ENCODE data around the gene PRR20A. TPM values are rescaled to one million over a fixed set of nuclear protein-coding genes. Genes with fewer than 3 reads are reported as not detected.

The PRR20A gene
- total and polyA plus RNA-seq, 2 of the 4 experiments (the other 2 are of a cell fraction): not detected

GRCh38 chr13:57191667-57192066 lies 50.9 kb downstream of the PRR20A start:
- Histone ChIP-seq H3K36me3 (ENCODE audit: control insufficient read depth, insufficient read depth, low read length) (no peaks in the 10 kb centered on the region), H3K4ac (ENCODE audit: low read depth, low read length) (no peak overlapping the region), H2BK120ac (ENCODE audit: low read depth, low read length) (no peak overlapping the region), H3K4me1 (ENCODE audit: control insufficient read depth, insufficient read depth, low read length) (no peaks in the 10 kb centered on the region), H2BK5ac (ENCODE audit: low read depth, low read length, poor library complexity, severe bottlenecking) (no peak overlapping the region), H3K18ac (ENCODE audit: low read depth, low read length) (no peak overlapping the region), H4K8ac (ENCODE audit: low read depth in 2 of 2, low read length in 2 of 2) (no peak overlapping the region), H4K20me1 (ENCODE audit: insufficient read depth, low read length) (no peaks in the 10 kb centered on the region), H3K14ac (replicated peaks; ENCODE audit: low read depth, low read length) (no peak overlapping the region), H3K4me3 (ENCODE audit: insufficient read depth, low read depth, low read length) (no peak overlapping the region), H2BK20ac (ENCODE audit: low read depth, low read length) (no peak overlapping the region), H3K9me3 (ENCODE audit: control insufficient read depth, insufficient read depth, low read length) (no peaks in the 10 kb centered on the region), H2BK15ac (ENCODE audit: low read depth, low read length) (no peak overlapping the region), H3K4me2 (ENCODE audit: low read depth, low read length) (no peak overlapping the region), H2AK9ac (replicated peaks; ENCODE audit: low read depth, low read length, poor library complexity) (no peak overlapping the region), H4K5ac (ENCODE audit: low read depth, low read length) (no peak overlapping the region), H3K79me1 (ENCODE audit: low read depth in 1 of 2, low read length in 2 of 2) (no peaks in the 10 kb centered on the region), H2AFZ (replicated peaks; ENCODE audit: low read length, poor library complexity) (no peak overlapping the region), H2AK5ac (ENCODE audit: low read depth, low read length) (no peak overlapping the region), H3K9ac (ENCODE audit: low read depth, low read length) (no peak overlapping the region), H3K27ac (ENCODE audit: insufficient read depth, low read length) (no peak overlapping the region), H3K23ac (ENCODE audit: low read depth, low read length) (no peak overlapping the region), H3K27me3 (ENCODE audit: control insufficient read depth, insufficient read depth, low read length) (no peaks in the 10 kb centered on the region), H3K56ac (ENCODE audit: extremely low read depth, insufficient read depth, low read length) (no peak overlapping the region), H3K9me1 (ENCODE audit: insufficient read depth, low read length) (no peaks in the 10 kb centered on the region), H4K91ac (ENCODE audit: insufficient read depth, low read depth, low read length) (no peak overlapping the region)
- ATAC-seq (ENCODE audit: low read depth) (no peak), DNase-seq (no peak)
- ChIA-PET CTCF (no interaction called here), POLR2A (ENCODE audit: unreplicated experiment) (no interaction called here)
- intact Hi-C loops (cut with micrococcal nuclease): no loop called here
- in situ Hi-C loops (cut with MboI; ENCODE audit: low sequenced_read_pairs): no loop called here
- BruUV-seq (replicated peaks): no TSS peak
- TF ChIP-seq RCOR1 (IDR thresholded peaks at IDR 0.05; ENCODE audit: insufficient replicate concordance, low read length) (no peak), CHD1 (IDR thresholded peaks at IDR 0.05; ENCODE audit: low read depth, low read length) (no peak), USF2 (IDR thresholded peaks at IDR 0.05; ENCODE audit: low read depth, low read length) (no peak), RAD21 (IDR thresholded peaks at IDR 0.05; ENCODE audit: low read length) (no peak), RFX5 (IDR thresholded peaks at IDR 0.05; ENCODE audit: low read depth, low read length) (no peak), ELK1 (IDR thresholded peaks at IDR 0.05; ENCODE audit: borderline replicate concordance, low read depth, low read length) (no peak), MAFK (IDR thresholded peaks at IDR 0.05; ENCODE audit: low read depth, low read length) (no peak), CEBPB (IDR thresholded peaks at IDR 0.05; ENCODE audit: low read depth, low read length) (no peak)
- WGBS, 2 experiments (ENCODE audit: extremely low coverage in 2 of 2, insufficient read length in 1 of 2): no CpG with 5 or more reads among the region's 1 CpG
- dilution Hi-C loops (cut with HindIII; ENCODE audit: low sequenced_read_pairs, unreplicated experiment): no loop called here

Small RNA genes within 50 kb of the gene (microRNA-seq; reads per million reads assigned to microRNA genes)
- gene PRR20FP (ENCODE audit: insufficient read depth, insufficient read length): not detected

Small RNA genes within 50 kb of the gene (small RNA-seq; reads per million reads assigned to genes)
- 0 reads per million in 5 experiments for gene PRR20FP

Other genes with a start within 250 kb of the PRR20A start
- not detected in 2 replicates for gene PRR20B, start 6.6 kb downstream of the PRR20A start, total RNA-seq (2012; rRNA removed)
- gene PRR20B, start 6.6 kb downstream of the PRR20A start, polyA plus RNA-seq (2012; rRNA removed): not detected in 2 replicates
- not detected in 2 replicates for gene PRR20C, start 13.1 kb downstream of the PRR20A start, total RNA-seq (2012; rRNA removed)
- gene PRR20C, start 13.1 kb downstream of the PRR20A start, polyA plus RNA-seq (2012; rRNA removed): not detected in 2 replicates
- gene PRR20D, start 19.7 kb downstream of the PRR20A start, total RNA-seq (2012; rRNA removed): not detected in 2 replicates
- not detected in 2 replicates for gene PRR20D, start 19.7 kb downstream of the PRR20A start, polyA plus RNA-seq (2012; rRNA removed)
- gene PRR20E, start 26.3 kb downstream of the PRR20A start, total RNA-seq (2012; rRNA removed): not detected in 2 replicates
- gene PRR20E, start 26.3 kb downstream of the PRR20A start, polyA plus RNA-seq (2012; rRNA removed): not detected in 2 replicates

All from IMR-90 (cell line).